K562 treated with DMSO at 1 percent for 24 hours (cell line): ENCODE data around the gene SRGAP3. TPM values are rescaled to one million over a fixed set of nuclear protein-coding genes. Genes with fewer than 3 reads are reported as not detected.

Experiments used
- total RNA-seq: library from RNA; unstranded; fragments of 300-600 nt; gene quantifications from 2 replicates; pipeline ENCODE4 v1.2.3, GENCODE V29; 2022; ENCODE audit warnings: low read depth; ENCODE audit not compliant: insufficient read depth

Gene SRGAP3
- 0.12 TPM in 1 of 2 replicates, not detected in the other for total RNA-seq

DNA sequence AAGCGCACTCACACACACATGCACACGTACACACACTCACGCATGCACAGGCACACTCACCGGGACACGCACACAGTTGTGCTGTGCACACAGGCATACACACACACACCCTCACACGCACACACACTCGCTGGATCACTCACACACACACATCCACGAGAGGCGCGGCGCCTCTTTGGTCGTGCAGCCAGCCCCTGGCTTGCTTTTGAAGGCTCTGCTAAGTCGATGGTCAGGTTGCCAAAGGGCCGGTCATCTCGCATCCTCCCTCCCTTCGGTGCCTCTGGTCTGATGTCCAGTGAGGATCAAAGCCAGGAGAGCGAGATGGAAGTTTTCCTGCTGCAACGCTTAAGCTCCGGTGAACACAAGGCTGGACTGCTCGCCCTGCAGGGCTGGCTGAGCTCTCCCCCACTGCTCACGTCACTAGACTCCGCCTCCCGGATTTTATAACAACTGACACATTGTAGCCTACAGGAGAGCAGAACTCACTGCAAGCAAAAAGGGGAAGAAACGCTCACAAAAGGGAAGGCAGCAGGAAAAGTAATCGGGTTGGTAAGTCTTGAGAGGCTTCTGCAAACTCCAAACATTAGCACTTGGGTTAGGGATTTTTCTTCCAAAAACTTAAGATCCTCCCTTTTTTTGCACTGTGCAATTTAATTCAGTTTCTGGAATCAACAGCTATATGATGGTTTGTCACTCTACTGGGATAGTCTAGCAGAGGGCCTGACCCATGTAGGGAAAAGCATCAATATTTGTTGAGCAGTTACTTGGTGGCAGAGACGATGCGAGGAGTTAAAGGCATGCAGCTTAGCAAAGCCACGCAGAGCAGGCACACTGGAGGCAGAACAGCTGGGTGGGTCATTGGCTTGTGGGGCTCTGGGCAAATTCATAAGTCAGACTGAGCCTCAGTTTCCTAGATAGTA lies at the start of gene SRGAP3:
Gene SRGAP3, minus strand, starts transcription at position 374 of the 920 bp plus-strand sequence. CDS start 695 bp downstream, outside the sequence.

DNA sequence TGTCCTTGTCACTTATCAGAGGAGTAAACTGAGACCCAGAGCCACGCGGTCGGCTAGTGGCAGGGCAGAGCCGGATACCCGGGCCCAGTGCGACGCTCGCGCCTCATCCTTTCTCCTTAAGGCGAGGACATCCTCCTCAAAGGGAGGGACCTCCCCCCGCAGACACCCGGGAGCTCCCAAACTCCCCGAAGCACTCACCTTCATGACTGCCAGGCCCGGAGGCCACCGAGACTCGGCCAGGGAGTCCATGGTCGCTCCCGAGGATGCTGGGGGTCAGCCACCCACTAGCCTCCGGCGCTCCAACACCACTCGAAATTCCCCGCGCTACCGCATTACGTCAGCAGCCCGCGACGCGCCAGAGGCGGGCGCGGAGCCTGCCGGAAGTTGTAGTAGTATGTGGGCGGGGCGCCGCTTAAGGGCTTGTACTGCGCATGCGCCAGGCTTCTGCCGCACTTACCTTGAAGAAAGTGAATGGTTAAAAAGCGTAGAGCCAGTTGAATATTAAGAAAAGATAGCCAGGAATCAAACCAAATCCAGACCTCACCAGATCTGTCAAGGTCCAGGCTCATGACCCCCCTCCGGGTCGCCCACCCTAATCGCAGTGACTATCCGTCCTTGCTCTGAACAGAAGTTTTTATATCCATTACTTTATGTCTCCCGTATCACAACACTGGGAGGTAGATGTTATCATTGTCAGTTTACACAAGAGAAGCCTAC lies 286.2 kb downstream of the SRGAP3 start, which contains the start of gene RAD18:
Gene RAD18, minus strand, starts transcription at position 336 of the 717 bp plus-strand sequence. Its CDS starts 87 bp downstream, at position 249.

Other genes starting within 250 kb of the SRGAP3 start
- 39.0 and 55.7 TPM in 2 replicates for gene THUMPD3, start 113.4 kb upstream of the SRGAP3 start, total RNA-seq
- 61.3 and 68.2 TPM in 2 replicates for gene SETD5, start 148.0 kb upstream of the SRGAP3 start, total RNA-seq